Stimulated activated CD8-positive, alpha-beta memory T cell treated with anti-CD3 and anti-CD28 coated beads, Interleukin-15, amount 100 ng/mL, for 1 hour (primary cell): ENCODE measurements around the gene SAP25.
"Not testable (repeated sequence)": the region's sequence is repeated elsewhere in the genome, so short reads cannot be mapped to it uniquely, and the experiment has no call there.

Experiments used
- DNase-seq: peaks from one replicate; pipeline ENCODE4 v3.0.0-alpha.2; 2020; ENCODE audit warnings: low read depth

SAP25 gene

GRCh38 chr7:100535982-100536381 is 37.7 kb downstream of the SAP25 start:
- not testable (repeated sequence) for DNase-seq

GRCh38 chr7:100532165-100533022 is 41.3 kb downstream of the SAP25 start:
- no peak for DNase-seq

GRCh38 chr7:100528108-100528866 is 45.4 kb downstream of the SAP25 start:
- DNase-seq = not testable (repeated sequence)

- not testable (repeated sequence) for DNase-seq
Measured at GRCh38 chr7:100523192-100523591, 50.5 kb downstream of the SAP25 start.
